ENCODE results near the gene FGF9. TPM values are rescaled to one million over a fixed set of nuclear protein-coding genes. Genes with fewer than 3 reads are reported as not detected.
A peak's percentile ranks its signal among the peaks of the same experiment; 100 is the strongest.

The FGF9 gene
- total and polyA plus RNA-seq, 9 donors = 6.2 to 17.2 (median 7.4) TPM

DNA sequence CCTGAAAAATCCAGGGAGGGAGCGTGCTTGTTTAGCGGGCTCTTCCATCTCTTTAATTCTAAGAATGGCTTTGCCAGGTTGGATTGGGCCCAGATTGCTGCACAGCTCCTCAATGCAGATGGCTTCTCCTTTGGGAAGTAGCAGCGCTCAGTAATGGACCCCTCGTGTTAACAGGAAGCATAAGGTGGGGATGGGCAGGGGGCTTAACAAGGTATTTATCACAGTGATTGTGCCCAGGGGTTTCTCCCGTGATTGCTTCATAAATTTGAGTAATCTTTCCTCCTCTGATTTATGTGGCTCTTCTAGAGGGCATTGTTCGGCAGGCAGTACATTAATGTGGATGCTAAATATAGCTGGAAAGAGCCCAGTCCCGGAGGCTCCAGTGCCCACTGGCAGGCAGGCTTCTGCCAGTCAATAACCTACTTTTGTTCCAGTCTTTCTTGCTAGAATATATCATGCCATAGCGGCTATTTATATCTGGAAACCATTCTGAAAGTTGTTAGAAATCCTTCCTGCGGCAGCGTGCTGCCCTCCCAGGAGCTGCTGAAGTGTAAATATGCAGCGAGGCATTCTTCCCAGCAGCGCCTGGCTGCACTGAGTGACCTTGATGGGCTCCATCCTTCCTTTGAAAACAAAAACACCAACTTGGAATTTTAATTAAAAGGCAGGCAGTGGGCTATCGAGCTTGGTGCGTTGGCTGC lies 65.0 kb downstream of the FGF9 start:
- H3K36me3 ChIP-seq (ENCODE audit: control insufficient read depth, insufficient read depth, low read length) = no peaks in the 10 kb centered on the region
- H3K4me3 ChIP-seq (ENCODE audit: low read length) = no peak overlapping the region
- H3K27me3 ChIP-seq (ENCODE audit: control insufficient read depth, insufficient read depth, low read length) = no peaks in the 10 kb centered on the region
- 29% methylated on average over 10 of the region's 14 CpGs for WGBS (ENCODE audit: insufficient coverage)
- H3K9me3 ChIP-seq (replicated peaks; ENCODE audit: control insufficient read depth, low read depth, low read length) = peaks cover 5% of the 10 kb centered on the region
- peak overlapping the region; percentile 9 for H3K27ac ChIP-seq (ENCODE audit: low read length)
- DNase-seq = peak; percentile 36
- peaks cover 40% of the 10 kb centered on the region for H3K4me1 ChIP-seq (ENCODE audit: control insufficient read depth, insufficient read depth, low read length)

GRCh38 chr13:21736926-21737325 lies 66.1 kb downstream of the FGF9 start:
- Histone ChIP-seq H3K9me3 (replicated peaks; ENCODE audit: control insufficient read depth, low read depth, low read length) (peaks cover 5% of the 10 kb centered on the region), H3K27ac (ENCODE audit: low read length) (no peak overlapping the region), H3K27me3 (ENCODE audit: control insufficient read depth, insufficient read depth, low read length) (no peaks in the 10 kb centered on the region), H3K4me3 (ENCODE audit: low read length) (no peak overlapping the region), H3K36me3 (ENCODE audit: control insufficient read depth, insufficient read depth, low read length) (no peaks in the 10 kb centered on the region), H3K4me1 (ENCODE audit: control insufficient read depth, insufficient read depth, low read length) (peaks cover 40% of the 10 kb centered on the region)
- 78% methylated on average over 5 of the region's 5 CpGs for WGBS (ENCODE audit: insufficient coverage)
- DNase-seq = no peak

GRCh38 chr13:21738630-21739029 lies 67.8 kb downstream of the FGF9 start:
- peak overlapping the region; percentile 76 for H3K27ac ChIP-seq (ENCODE audit: low read length)
- WGBS (ENCODE audit: insufficient coverage) = 41% methylated on average over 5 of the region's 5 CpGs
- H3K36me3 ChIP-seq (ENCODE audit: control insufficient read depth, insufficient read depth, low read length) = no peaks in the 10 kb centered on the region
- peaks cover 40% of the 10 kb centered on the region for H3K4me1 ChIP-seq (ENCODE audit: control insufficient read depth, insufficient read depth, low read length)
- H3K9me3 ChIP-seq (replicated peaks; ENCODE audit: control insufficient read depth, low read depth, low read length) = no peaks in the 10 kb centered on the region
- H3K4me3 ChIP-seq (ENCODE audit: low read length) = no peak overlapping the region
- no peaks in the 10 kb centered on the region for H3K27me3 ChIP-seq (ENCODE audit: control insufficient read depth, insufficient read depth, low read length)
- DNase-seq = peak; percentile 78

DNA sequence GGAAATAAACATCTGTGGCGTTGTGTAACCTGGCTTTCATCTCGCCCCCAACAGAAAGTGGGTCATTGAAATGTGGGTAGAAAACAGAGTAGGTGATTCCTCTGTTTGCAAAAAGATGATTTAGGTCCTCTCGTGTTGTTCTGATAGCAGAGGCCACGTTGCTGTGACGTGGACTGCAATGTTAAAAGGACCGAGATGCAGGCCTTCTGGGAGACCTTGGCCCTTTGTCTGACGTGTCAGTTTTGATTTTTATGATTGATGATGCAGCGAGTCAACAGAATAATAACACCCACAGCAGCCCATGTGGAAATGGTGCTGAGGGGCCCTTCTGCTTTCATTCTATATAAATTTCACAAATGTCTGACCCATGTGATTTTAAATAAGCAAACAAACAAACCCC lies 68.9 kb downstream of the FGF9 start:
- no peak for DNase-seq
- no peak overlapping the region for H3K27ac ChIP-seq (ENCODE audit: low read length)
- no peaks in the 10 kb centered on the region for H3K9me3 ChIP-seq (replicated peaks; ENCODE audit: control insufficient read depth, low read depth, low read length)
- no peaks in the 10 kb centered on the region for H3K36me3 ChIP-seq (ENCODE audit: control insufficient read depth, insufficient read depth, low read length)
- peaks cover 40% of the 10 kb centered on the region for H3K4me1 ChIP-seq (ENCODE audit: control insufficient read depth, insufficient read depth, low read length)
- 69% methylated on average over 4 of the region's 8 CpGs for WGBS (ENCODE audit: insufficient coverage)
- H3K4me3 ChIP-seq (ENCODE audit: low read length) = no peak overlapping the region
- no peaks in the 10 kb centered on the region for H3K27me3 ChIP-seq (ENCODE audit: control insufficient read depth, insufficient read depth, low read length)

GRCh38 chr13:21741396-21741979 lies 70.6 kb downstream of the FGF9 start:
- no peaks in the 10 kb centered on the region for H3K36me3 ChIP-seq (ENCODE audit: control insufficient read depth, insufficient read depth, low read length)
- H3K4me3 ChIP-seq (ENCODE audit: low read length) = no peak overlapping the region
- H3K9me3 ChIP-seq (replicated peaks; ENCODE audit: control insufficient read depth, low read depth, low read length) = no peaks in the 10 kb centered on the region
- no peaks in the 10 kb centered on the region for H3K27me3 ChIP-seq (ENCODE audit: control insufficient read depth, insufficient read depth, low read length)
- WGBS (ENCODE audit: insufficient coverage) = 92% methylated on average over 2 of the region's 4 CpGs
- DNase-seq = no peak
- no peak overlapping the region for H3K27ac ChIP-seq (ENCODE audit: low read length)
- peaks cover 31% of the 10 kb centered on the region for H3K4me1 ChIP-seq (ENCODE audit: control insufficient read depth, insufficient read depth, low read length)

DNA sequence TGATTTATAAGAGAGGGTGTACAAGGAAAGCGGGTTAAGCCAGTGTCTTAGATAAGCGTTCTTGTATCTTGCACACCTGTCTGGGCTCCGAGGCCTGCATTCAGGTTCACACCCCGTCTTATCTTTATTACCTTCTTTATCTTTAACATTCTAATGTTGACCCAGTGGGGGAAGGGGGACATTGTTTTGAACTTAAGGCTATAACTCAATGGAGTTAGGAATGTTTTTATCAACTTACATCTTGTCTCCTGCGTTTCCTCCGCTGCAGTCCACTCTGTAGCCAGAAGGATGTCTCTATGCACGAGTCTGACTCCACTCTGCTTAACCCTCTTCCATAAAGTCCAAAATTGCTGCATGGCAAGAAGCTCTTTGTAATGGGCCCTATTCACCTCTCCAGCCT lies 71.2 kb downstream of the FGF9 start:
- DNase-seq = no peak
- H3K27me3 ChIP-seq (ENCODE audit: control insufficient read depth, insufficient read depth, low read length) = no peaks in the 10 kb centered on the region
- no peak overlapping the region for H3K27ac ChIP-seq (ENCODE audit: low read length)
- H3K9me3 ChIP-seq (replicated peaks; ENCODE audit: control insufficient read depth, low read depth, low read length) = no peaks in the 10 kb centered on the region
- H3K4me3 ChIP-seq (ENCODE audit: low read length) = no peak overlapping the region
- 48% methylated on average over 3 of the region's 7 CpGs for WGBS (ENCODE audit: insufficient coverage)
- H3K36me3 ChIP-seq (ENCODE audit: control insufficient read depth, insufficient read depth, low read length) = no peaks in the 10 kb centered on the region
- H3K4me1 ChIP-seq (ENCODE audit: control insufficient read depth, insufficient read depth, low read length) = peaks cover 26% of the 10 kb centered on the region

GRCh38 chr13:21744149-21744548 lies 73.3 kb downstream of the FGF9 start:
- Histone ChIP-seq H3K4me3 (ENCODE audit: low read length) (no peak overlapping the region), H3K27me3 (ENCODE audit: control insufficient read depth, insufficient read depth, low read length) (no peaks in the 10 kb centered on the region), H3K36me3 (ENCODE audit: control insufficient read depth, insufficient read depth, low read length) (no peaks in the 10 kb centered on the region), H3K9me3 (replicated peaks; ENCODE audit: control insufficient read depth, low read depth, low read length) (no peaks in the 10 kb centered on the region), H3K27ac (ENCODE audit: low read length) (no peak overlapping the region), H3K4me1 (ENCODE audit: control insufficient read depth, insufficient read depth, low read length) (peaks cover 8% of the 10 kb centered on the region)
- WGBS (ENCODE audit: insufficient coverage) = 38% methylated on average over 1 of the region's 3 CpGs
- DNase-seq = no peak

GRCh38 chr13:21745307-21745706 lies 74.4 kb downstream of the FGF9 start:
- no peaks in the 10 kb centered on the region for H3K4me1 ChIP-seq (ENCODE audit: control insufficient read depth, insufficient read depth, low read length)
- no peak overlapping the region for H3K4me3 ChIP-seq (ENCODE audit: low read length)
- H3K36me3 ChIP-seq (ENCODE audit: control insufficient read depth, insufficient read depth, low read length) = no peaks in the 10 kb centered on the region
- H3K27me3 ChIP-seq (ENCODE audit: control insufficient read depth, insufficient read depth, low read length) = no peaks in the 10 kb centered on the region
- DNase-seq = no peak
- no peaks in the 10 kb centered on the region for H3K9me3 ChIP-seq (replicated peaks; ENCODE audit: control insufficient read depth, low read depth, low read length)
- H3K27ac ChIP-seq (ENCODE audit: low read length) = no peak overlapping the region

- Histone ChIP-seq H3K9me3 (replicated peaks; ENCODE audit: control insufficient read depth, low read depth, low read length) (no peaks in the 10 kb centered on the region), H3K4me3 (ENCODE audit: low read length) (no peak overlapping the region), H3K4me1 (ENCODE audit: control insufficient read depth, insufficient read depth, low read length) (no peaks in the 10 kb centered on the region), H3K27me3 (ENCODE audit: control insufficient read depth, insufficient read depth, low read length) (no peaks in the 10 kb centered on the region), H3K36me3 (ENCODE audit: control insufficient read depth, insufficient read depth, low read length) (no peaks in the 10 kb centered on the region), H3K27ac (ENCODE audit: low read length) (no peak overlapping the region)
- DNase-seq = no peak
- WGBS (ENCODE audit: insufficient coverage) = 41% methylated on average over 2 of the region's 4 CpGs
Observed at GRCh38 chr13:21747456-21747855, 76.6 kb downstream of the FGF9 start.

DNA sequence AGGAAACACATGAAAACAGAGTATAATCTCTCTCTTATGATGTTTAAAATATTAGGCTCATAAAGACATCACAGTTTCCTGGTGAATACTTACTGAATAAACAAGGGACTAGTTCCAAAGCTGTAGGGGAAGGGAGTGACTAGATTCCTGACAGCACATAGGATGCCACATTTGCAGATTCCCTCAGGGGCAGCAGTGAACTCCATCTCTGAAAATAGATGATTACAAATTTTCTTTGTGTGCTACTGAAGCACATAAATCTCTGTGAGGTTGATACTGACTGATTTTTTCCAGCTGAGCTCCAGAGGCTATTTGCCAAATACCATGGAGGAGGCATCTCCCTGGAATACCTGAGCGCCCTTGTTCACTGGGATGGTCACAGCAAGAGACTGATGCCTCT lies 77.3 kb downstream of the FGF9 start:
- Histone ChIP-seq H3K27me3 (ENCODE audit: control insufficient read depth, insufficient read depth, low read length) (no peaks in the 10 kb centered on the region), H3K4me3 (ENCODE audit: low read length) (no peak overlapping the region), H3K36me3 (ENCODE audit: control insufficient read depth, insufficient read depth, low read length) (no peaks in the 10 kb centered on the region), H3K9me3 (replicated peaks; ENCODE audit: control insufficient read depth, low read depth, low read length) (no peaks in the 10 kb centered on the region), H3K4me1 (ENCODE audit: control insufficient read depth, insufficient read depth, low read length) (no peaks in the 10 kb centered on the region), H3K27ac (ENCODE audit: low read length) (no peak overlapping the region)
- 88% methylated on average over 1 of the region's 1 CpG for WGBS (ENCODE audit: insufficient coverage)
- no peak for DNase-seq

Measured in muscle of leg (tissue), 11 donors.